Hypothalamus (tissue), 51 donors: ENCODE measurements around the gene FABP2.
"Not testable (repeated sequence)": the region's sequence is repeated elsewhere in the genome, so short reads cannot be mapped to it uniquely, and the experiment has no call there.

Source experiments
- DNase-seq, 51 donors: peaks; one replicate each; lab custom pipeline; 2025; lab: John Stamatoyannopoulos, UW

Gene FABP2

GRCh38 chr4:119313237-119313636 lies 8.7 kb downstream of the FABP2 start:
- DNase-seq: no peak

GRCh38 chr4:119310826-119311225 lies 11.1 kb downstream of the FABP2 start:
- DNase-seq: no peak

- no peak for DNase-seq
Measured at GRCh38 chr4:119307606-119308005, 14.3 kb downstream of the FABP2 start.

- no peak for DNase-seq
Measured at GRCh38 chr4:119304431-119304830, 17.5 kb downstream of the FABP2 start.

- DNase-seq: no peak
Measured at GRCh38 chr4:119303587-119304305, 18.2 kb downstream of the FABP2 start.

GRCh38 chr4:119302073-119302832 lies 19.7 kb downstream of the FABP2 start:
- DNase-seq: no peak

GRCh38 chr4:119300101-119300978 lies 21.6 kb downstream of the FABP2 start:
- DNase-seq: no peak

GRCh38 chr4:119299741-119300100 lies 22.2 kb downstream of the FABP2 start:
- no peak for DNase-seq

- no peak for DNase-seq
Measured at GRCh38 chr4:119299260-119299671, 22.7 kb downstream of the FABP2 start.

- no peak for DNase-seq
Measured at GRCh38 chr4:119297795-119298194, 24.1 kb downstream of the FABP2 start.

GRCh38 chr4:119296356-119296755 lies 25.6 kb downstream of the FABP2 start:
- DNase-seq: no peak

- DNase-seq: no peak
Measured at GRCh38 chr4:119290598-119290997, 31.3 kb downstream of the FABP2 start.

- no peak for DNase-seq
Measured at GRCh38 chr4:119289313-119289712, 32.6 kb downstream of the FABP2 start.

GRCh38 chr4:119286377-119287002 lies 35.4 kb downstream of the FABP2 start:
- no peak for DNase-seq

- no peak for DNase-seq
Measured at GRCh38 chr4:119284876-119285780, 36.8 kb downstream of the FABP2 start.

GRCh38 chr4:119281393-119281792 lies 40.5 kb downstream of the FABP2 start:
- no peak for DNase-seq

GRCh38 chr4:119279945-119280344 lies 42.0 kb downstream of the FABP2 start:
- not testable (repeated sequence) for DNase-seq

GRCh38 chr4:119279541-119279940 lies 42.4 kb downstream of the FABP2 start:
- DNase-seq: not testable (repeated sequence)

GRCh38 chr4:119271361-119272085 lies 50.4 kb downstream of the FABP2 start:
- DNase-seq: no peak
